ENCODE results near the gene MBTPS2. TPM values are rescaled to one million over a fixed set of nuclear protein-coding genes. Genes with fewer than 3 reads are reported as not detected.

The MBTPS2 gene
- total RNA-seq, 1 donor from 2014 or later: 11.2 TPM

DNA sequence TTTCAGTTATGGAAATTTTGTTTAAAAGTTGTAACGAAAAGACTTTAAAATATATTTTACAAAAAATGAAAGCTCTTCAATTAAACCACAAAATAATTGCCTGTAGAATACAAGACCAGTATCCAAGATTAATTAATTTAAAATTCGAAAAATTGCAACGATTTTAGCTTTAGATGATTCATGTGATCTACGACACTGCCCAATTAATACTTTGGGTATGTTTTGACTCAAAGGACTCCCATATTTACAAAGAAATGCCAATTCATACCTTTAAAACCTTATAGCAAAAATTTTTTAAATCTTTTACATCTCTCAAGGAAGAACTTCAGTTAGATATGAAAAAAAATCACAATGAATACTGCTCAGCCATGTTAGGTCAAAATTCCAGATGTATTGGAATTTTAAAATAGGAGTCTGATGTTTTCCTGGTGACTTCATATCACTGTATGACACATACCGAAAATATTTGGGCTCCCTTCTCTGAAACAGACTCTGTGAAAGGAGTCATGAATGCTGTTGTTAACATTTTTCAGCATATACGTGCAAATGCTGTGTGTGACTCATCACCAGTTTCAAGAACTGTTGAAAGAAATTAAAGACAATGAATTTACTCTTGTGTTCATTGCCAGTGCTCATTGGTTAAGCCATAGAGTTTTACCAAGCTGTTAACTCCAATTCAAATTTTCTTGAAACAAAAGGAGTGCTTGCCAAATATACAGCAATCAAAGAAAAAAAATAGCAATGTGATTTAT is 87.3 kb downstream of the MBTPS2 start:
- no peak for DNase-seq (ENCODE audit: low spot score)
- intact Hi-C loops (cut with DNase I): no loop called here

DNA sequence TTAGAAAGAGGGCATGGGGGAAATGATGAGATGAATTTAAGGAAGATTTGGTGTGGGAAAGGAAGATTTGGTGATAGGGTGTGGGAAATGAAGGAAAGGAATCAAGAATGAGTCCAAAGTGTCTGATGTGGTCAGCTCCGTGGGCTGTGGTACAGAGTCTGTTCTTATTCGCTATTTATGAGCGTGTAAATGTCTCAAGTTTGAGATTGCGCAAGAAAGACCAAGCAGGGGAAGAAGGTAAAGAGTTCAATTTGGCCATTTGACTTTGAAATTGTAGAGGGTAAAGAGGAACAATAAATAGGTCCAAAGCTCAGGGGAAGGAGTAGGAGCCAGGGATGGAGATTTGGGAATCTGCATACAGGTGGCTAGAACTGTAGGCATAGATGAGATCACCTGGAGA is 89.8 kb downstream of the MBTPS2 start:
- no peak for DNase-seq (ENCODE audit: low spot score)
- intact Hi-C loops (cut with DNase I): no loop called here

DNA sequence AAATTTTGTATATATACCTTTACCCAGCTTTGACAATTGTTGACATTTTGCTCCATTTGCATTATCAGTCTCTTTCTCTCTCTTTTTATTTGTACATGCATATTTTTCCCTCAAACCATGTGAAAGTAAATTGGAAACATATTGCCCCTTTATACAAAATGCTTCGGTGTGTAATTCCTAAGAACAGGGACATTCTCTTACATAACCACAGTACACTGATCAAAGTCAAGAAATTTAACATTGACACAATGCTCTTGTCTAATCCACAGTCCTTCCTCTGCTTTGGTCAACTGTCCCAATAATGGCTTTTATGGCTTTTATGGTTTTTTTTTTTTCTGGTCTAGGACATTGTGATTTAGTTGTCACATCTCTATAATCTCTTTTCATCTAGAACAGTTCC is 91.6 kb downstream of the MBTPS2 start:
- intact Hi-C loops (cut with DNase I): no loop called here
- DNase-seq (ENCODE audit: low spot score): no peak

DNA sequence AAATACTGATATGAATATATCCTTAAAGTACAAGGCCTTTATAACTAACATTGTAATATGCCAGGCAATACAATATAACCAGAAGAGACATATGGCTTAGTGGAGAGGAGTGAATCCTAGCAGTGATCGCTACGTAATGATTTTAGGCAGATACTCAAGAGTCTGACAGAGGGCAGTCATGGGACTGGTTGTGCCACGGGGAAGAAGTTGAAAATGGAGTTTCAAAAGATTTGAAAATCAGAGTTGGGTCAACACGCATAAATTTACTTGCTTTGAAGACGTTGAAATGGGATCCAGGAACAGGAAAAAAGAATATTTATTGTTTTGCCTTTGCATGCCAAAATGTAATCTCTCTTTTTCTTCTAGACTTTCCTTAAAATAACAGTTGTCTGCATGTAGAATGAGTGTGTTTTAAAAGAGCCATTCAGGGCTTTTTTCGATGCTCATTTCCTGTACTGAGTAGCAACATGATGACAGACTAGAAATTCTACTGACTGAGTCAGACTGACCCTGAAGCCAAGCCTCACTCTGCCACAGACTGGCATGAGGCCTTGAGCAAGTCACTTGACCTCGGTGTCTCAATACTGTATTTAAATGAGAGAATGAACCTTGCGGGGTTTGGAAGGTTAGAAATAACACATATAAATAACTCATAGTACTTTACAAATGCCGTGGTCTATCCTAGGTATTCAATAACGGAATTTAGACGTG is 93.0 kb downstream of the MBTPS2 start:
- no peak for DNase-seq (ENCODE audit: low spot score)
- intact Hi-C loops (cut with DNase I): no loop called here

DNA sequence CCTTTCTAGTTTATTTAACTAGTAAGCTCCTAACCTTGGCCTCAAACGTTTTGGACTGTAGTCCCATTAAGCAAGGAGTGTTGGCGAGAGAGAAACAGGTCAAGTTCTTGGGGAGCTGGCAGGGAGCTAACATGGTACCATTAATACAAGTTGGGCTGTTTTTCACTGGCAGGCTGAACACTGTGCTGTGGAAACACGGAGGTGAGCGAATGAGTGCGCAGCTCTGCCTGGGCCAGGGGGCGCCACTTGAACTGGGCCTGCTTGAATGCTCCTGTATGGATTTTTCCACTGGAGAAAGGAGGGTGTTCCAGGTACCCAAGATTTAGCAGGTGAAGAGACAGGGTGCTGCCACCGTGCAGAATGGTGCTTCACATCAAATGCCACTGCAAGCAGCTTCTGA is 93.7 kb downstream of the MBTPS2 start:
- intact Hi-C loops (cut with DNase I): no loop called here
- no peak for DNase-seq (ENCODE audit: low spot score)

DNA sequence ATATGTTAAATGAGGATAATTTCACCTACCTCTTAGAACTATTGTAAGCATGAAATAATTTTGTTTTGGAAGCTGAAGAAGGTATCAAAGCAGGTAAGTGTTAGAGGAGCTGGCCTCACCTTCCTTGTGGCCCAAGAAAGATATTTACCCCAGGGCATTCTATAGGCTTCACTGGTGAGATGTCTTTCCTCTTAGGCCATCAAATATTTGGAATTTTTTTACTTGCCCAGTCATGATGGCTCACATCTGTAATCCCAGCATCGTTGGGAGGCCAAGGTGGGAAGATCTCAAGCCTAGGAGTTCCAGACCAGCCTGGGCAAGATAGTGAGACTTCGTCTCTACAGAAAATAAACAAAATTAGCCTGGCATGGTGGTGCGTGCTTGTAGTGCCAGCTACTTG is 95.0 kb downstream of the MBTPS2 start:
- no peak for DNase-seq (ENCODE audit: low spot score)
- intact Hi-C loops (cut with DNase I): no loop called here

Other genes starting within 250 kb of the MBTPS2 start
- gene KLHL34, start 181.3 kb upstream of the MBTPS2 start, total RNA-seq: 9.1 TPM
- 732 TPM for gene SMPX, start 81.5 kb upstream of the MBTPS2 start, total RNA-seq
- 0.97 TPM for gene YY2, start 16.4 kb downstream of the MBTPS2 start, total RNA-seq
- gene SMS, start 101.1 kb downstream of the MBTPS2 start, total RNA-seq: 74.9 TPM
- gene PHEX, start 192.7 kb downstream of the MBTPS2 start, total RNA-seq: 0.11 TPM